HepG2 (cell line): ENCODE results near the gene GRIA3.

Experiments
- ATF7 ChIP-seq, 2 experiments: fragments of 450-650 bp in 1 of 2; sonication (generic) in 1 of 2; formaldehyde crosslinking in 1 of 2; IDR thresholded peaks; 2 replicates each; pipeline versions ENCODE4 v1.4.0 to v1.6.1; 2016 to 2020; ENCODE audit warnings: antibody characterized with exemption in 1 of 2, mild to moderate bottlenecking in 1 of 2, missing genetic modification reagents in 1 of 2
- CTCF ChIP-seq: sonication (generic); formaldehyde crosslinking; IDR thresholded peaks from 2 replicates; pipeline ENCODE4 v1.5.0; 2020; ENCODE audit warnings: mild to moderate bottlenecking, missing genetic modification reagents, moderate library complexity
- MXI1 ChIP-seq: IDR thresholded peaks from 3 replicates; pipeline ENCODE4 v1.6.1; 2012; ENCODE audit warnings: low read depth, low read length, inconsistent platforms, borderline replicate concordance
- POLR2AphosphoS5 ChIP-seq: IDR thresholded peaks from 2 replicates; pipeline ENCODE4 v1.6.1; 2012; ENCODE audit warnings: low read depth, low read length
- USF2 ChIP-seq, 2 experiments: sonication (generic) in 1 of 2; formaldehyde crosslinking in 1 of 2; IDR thresholded peaks; 2 replicates each; pipeline versions ENCODE4 v1.5.1 to v1.6.1; 2011 to 2020; ENCODE audit warnings: borderline replicate concordance in 1 of 2, low read depth in 1 of 2, low read length in 1 of 2, mild to moderate bottlenecking in 1 of 2, missing genetic modification reagents in 1 of 2, moderate library complexity in 1 of 2
- ZBTB33 ChIP-seq: sonication (generic); formaldehyde crosslinking; IDR thresholded peaks from 2 replicates; pipeline ENCODE4 v1.4.0; 2020; ENCODE audit warnings: missing genetic modification reagents

- TF ChIP-seq USF2 (IDR thresholded peaks at IDR 0.05; ENCODE audit: low read depth, low read length): no peak
- no peak for TF ChIP-seq USF2 (CRISPR knock-in tag; IDR thresholded peaks at IDR 0.05; ENCODE audit: borderline replicate concordance)
- TF ChIP-seq POLR2AphosphoS5: no peak
- TF ChIP-seq ATF7 (IDR thresholded peaks at IDR 0.05): no peak
- no peak for TF ChIP-seq ATF7 (CRISPR knock-in tag; IDR thresholded peaks at IDR 0.05)
- no peak for TF ChIP-seq ZBTB33 (CRISPR knock-in tag)
- no peak for TF ChIP-seq CTCF
- no peak for TF ChIP-seq MXI1
Measured at GRCh38 chrX:123313486-123313885, 129.4 kb downstream of the GRIA3 start.
